IMR-90 (cell line): Measurements from ENCODE around the gene PRKAG1. TPM values are rescaled to one million over a fixed set of nuclear protein-coding genes. Genes with fewer than 3 reads are reported as not detected.

Experiments
- ATAC-seq: fragments of 200-7000 bp; cut with Tn5 transposase; 2 replicates; pipeline ENCODE4 v1.9.1; 2020; ENCODE audit warnings: low read depth, mild to moderate bottlenecking, moderate library complexity
- BruUV-seq: library from RNA; stranded (reverse); fragments of 400-500 nt; replicated peaks from 2 replicates; lab custom pipeline; 2021; lab: Mats Ljungman, UMichigan
- CTCF ChIA-PET: fragments of 300-600 bp; formaldehyde crosslinking; extraction: SDS; loops from one replicate; lab custom pipeline; 2021; ENCODE audit warnings: antibody characterized with exemption; lab: Yijun Ruan, JAX
- POLR2A ChIA-PET: fragments of 300-600 bp; sonication (Branson Sonifier 250); formaldehyde crosslinking; loops from one replicate; lab custom pipeline; 2022; ENCODE audit warnings: antibody characterized with exemption; ENCODE audit not compliant: unreplicated experiment; lab: Charles Lee
- DNase-seq: peaks from one replicate; pipeline ENCODE4 v3.0.0; 2013
- H2AFZ ChIP-seq: replicated peaks from 2 replicates; pipeline ENCODE3; 2013; ENCODE audit warnings: low read length, mild to moderate bottlenecking; ENCODE audit not compliant: poor library complexity
- H2AK5ac ChIP-seq: 2 replicates; pipeline ENCODE4 v1.6.1; 2013; ENCODE audit warnings: low read depth, low read length, inconsistent platforms
- H2AK9ac ChIP-seq: replicated peaks from 2 replicates; pipeline ENCODE3; 2013; ENCODE audit warnings: mild to moderate bottlenecking, low read depth, low read length, moderate library complexity; ENCODE audit not compliant: poor library complexity
- H2BK120ac ChIP-seq: 2 replicates; pipeline ENCODE4 v1.6.1; 2013; ENCODE audit warnings: low read depth, low read length, inconsistent platforms
- H2BK15ac ChIP-seq: 3 replicates; pipeline ENCODE4 v1.6.1; 2013; ENCODE audit warnings: low read depth, low read length, inconsistent platforms
- H2BK20ac ChIP-seq: 2 replicates; pipeline ENCODE4 v1.6.1; 2013; ENCODE audit warnings: low read depth, mild to moderate bottlenecking, inconsistent platforms, low read length, moderate library complexity
- H2BK5ac ChIP-seq: 2 replicates; pipeline ENCODE4 v1.6.1; 2013; ENCODE audit warnings: mild to moderate bottlenecking, low read depth, low read length, inconsistent platforms; ENCODE audit not compliant: poor library complexity, severe bottlenecking
- H3K14ac ChIP-seq: replicated peaks from 2 replicates; pipeline ENCODE4 v1.6.1; 2013; ENCODE audit warnings: low read depth, low read length, inconsistent platforms
- H3K18ac ChIP-seq: 2 replicates; pipeline ENCODE4 v1.6.1; 2013; ENCODE audit warnings: low read depth, low read length, control low read depth
- H3K23ac ChIP-seq: 2 replicates; pipeline ENCODE4 v1.6.1; 2013; ENCODE audit warnings: low read depth, low read length, inconsistent platforms
- H3K27ac ChIP-seq: 2 replicates; pipeline ENCODE4 v1.5.1; 2013; ENCODE audit warnings: mild to moderate bottlenecking, control low read depth, low read length; ENCODE audit not compliant: insufficient read depth
- H3K27me3 ChIP-seq: 2 replicates; pipeline ENCODE4 v1.6.1; 2013; ENCODE audit warnings: low read length; ENCODE audit not compliant: control insufficient read depth, insufficient read depth
- H3K36me3 ChIP-seq: 2 replicates; pipeline ENCODE4 v1.6.1; 2013; ENCODE audit warnings: low read length, mixed read lengths; ENCODE audit not compliant: control insufficient read depth, insufficient read depth
- H3K4ac ChIP-seq: 2 replicates; pipeline ENCODE4 v1.6.1; 2013; ENCODE audit warnings: low read depth, low read length, inconsistent platforms
- H3K4me1 ChIP-seq: 2 replicates; pipeline ENCODE4 v1.6.1; 2013; ENCODE audit warnings: low read length, mixed read lengths; ENCODE audit not compliant: control insufficient read depth, insufficient read depth
- H3K4me2 ChIP-seq: 2 replicates; pipeline ENCODE4 v1.6.1; 2013; ENCODE audit warnings: low read depth, mild to moderate bottlenecking, control low read depth, low read length, moderate library complexity
- H3K4me3 ChIP-seq: 2 replicates; pipeline ENCODE4 v1.5.1; 2013; ENCODE audit warnings: low read depth, mild to moderate bottlenecking, control low read depth, low read length, moderate library complexity; ENCODE audit not compliant: insufficient read depth
- H3K56ac ChIP-seq: 2 replicates; pipeline ENCODE4 v1.6.1; 2013; ENCODE audit warnings: low read length, inconsistent platforms; ENCODE audit not compliant: insufficient read depth; ENCODE audit errors: extremely low read depth
- H3K79me1 ChIP-seq, 2 experiments: 2 replicates each; pipeline ENCODE4 v1.6.1; 2013; ENCODE audit warnings: low read length in 2 of 2, inconsistent platforms in 1 of 2, low read depth in 1 of 2
- H3K9ac ChIP-seq: 2 replicates; pipeline ENCODE4 v1.6.1; 2013; ENCODE audit warnings: low read depth, low read length, control low read depth
- H3K9me1 ChIP-seq: 2 replicates; pipeline ENCODE4 v1.6.1; 2013; ENCODE audit warnings: low read length, inconsistent platforms; ENCODE audit not compliant: insufficient read depth
- H3K9me3 ChIP-seq: 2 replicates; pipeline ENCODE4 v1.6.1; 2013; ENCODE audit warnings: low read length; ENCODE audit not compliant: control insufficient read depth, insufficient read depth
- H4K20me1 ChIP-seq: 2 replicates; pipeline ENCODE4 v1.6.1; 2013; ENCODE audit warnings: low read length, inconsistent platforms; ENCODE audit not compliant: insufficient read depth
- H4K5ac ChIP-seq: 2 replicates; pipeline ENCODE4 v1.6.1; 2013; ENCODE audit warnings: mild to moderate bottlenecking, low read depth, low read length, control low read depth
- H4K8ac ChIP-seq, 2 experiments: 2 replicates each; pipeline ENCODE4 v1.6.1; 2013; ENCODE audit warnings: low read depth in 2 of 2, low read length in 2 of 2, control low read depth in 1 of 2, inconsistent platforms in 1 of 2
- H4K91ac ChIP-seq: 2 replicates; pipeline ENCODE4 v1.6.1; 2013; ENCODE audit warnings: low read depth, low read length, inconsistent platforms; ENCODE audit not compliant: insufficient read depth
- MAFK ChIP-seq: IDR thresholded peaks from 2 replicates; pipeline ENCODE4 v1.6.1; 2012; ENCODE audit warnings: low read depth, low read length, improper control_type of control experiment
- POLR2A ChIP-seq: IDR thresholded peaks from 2 replicates; pipeline ENCODE4 v1.6.1; 2012; ENCODE audit warnings: mild to moderate bottlenecking, low read depth, low read length
- SMC3 ChIP-seq: fragments of 150-350 bp; IDR thresholded peaks from 2 replicates; pipeline ENCODE4 v1.6.1; 2016; ENCODE audit warnings: low read depth, mild to moderate bottlenecking, antibody characterized with exemption, low read length, moderate library complexity
- WGBS, 2 experiments: methylation state at CpG; one replicate each; pipeline versions ENCODE4 v1.1.5 to v1.1.7; 2013; ENCODE audit warnings: missing lambda C conversion rate in 2 of 2; ENCODE audit not compliant: insufficient read length in 1 of 2; ENCODE audit errors: extremely low coverage in 2 of 2; 5-methylcytosine and 5-hydroxymethylcytosine counted together
- dilution Hi-C: fragments of 300-500 bp; cut with HindIII; formaldehyde crosslinking; loops from one replicate; pipeline ENCODE4 v1.14.3; 2018; ENCODE audit warnings: low sequenced_read_pairs; ENCODE audit not compliant: unreplicated experiment
- in situ Hi-C: fragments of 300-500 bp; cut with MboI; formaldehyde crosslinking; loops from 3 replicates; pipeline ENCODE4 v1.14.3; 2019; ENCODE audit warnings: low sequenced_read_pairs, inconsistent platforms, mixed read lengths
- intact Hi-C: fragments of 100-400 bp; cut with micrococcal nuclease; formaldehyde crosslinking; loops from 2 replicates; pipeline ENCODE4 v1.10.0; 2022
- polyA plus RNA-seq, 3 experiments: library from polyadenylated mRNA; depleted of rRNA; stranded (reverse); fragments of >200 nt; gene quantifications; 2 replicates each; pipeline ENCODE4 v1.2.3, GENCODE V29; 2012; ENCODE audit warnings: low replicate concordance in 1 of 3
- total RNA-seq: library from RNA; depleted of rRNA; stranded (reverse); fragments of >200 nt; gene quantifications from 2 replicates; pipeline ENCODE4 v1.2.3, GENCODE V29; 2012

The PRKAG1 gene
- total and polyA plus RNA-seq, 2 of the 4 experiments (the other 2 are of a cell fraction), result 81.1 to 106 TPM

DNA sequence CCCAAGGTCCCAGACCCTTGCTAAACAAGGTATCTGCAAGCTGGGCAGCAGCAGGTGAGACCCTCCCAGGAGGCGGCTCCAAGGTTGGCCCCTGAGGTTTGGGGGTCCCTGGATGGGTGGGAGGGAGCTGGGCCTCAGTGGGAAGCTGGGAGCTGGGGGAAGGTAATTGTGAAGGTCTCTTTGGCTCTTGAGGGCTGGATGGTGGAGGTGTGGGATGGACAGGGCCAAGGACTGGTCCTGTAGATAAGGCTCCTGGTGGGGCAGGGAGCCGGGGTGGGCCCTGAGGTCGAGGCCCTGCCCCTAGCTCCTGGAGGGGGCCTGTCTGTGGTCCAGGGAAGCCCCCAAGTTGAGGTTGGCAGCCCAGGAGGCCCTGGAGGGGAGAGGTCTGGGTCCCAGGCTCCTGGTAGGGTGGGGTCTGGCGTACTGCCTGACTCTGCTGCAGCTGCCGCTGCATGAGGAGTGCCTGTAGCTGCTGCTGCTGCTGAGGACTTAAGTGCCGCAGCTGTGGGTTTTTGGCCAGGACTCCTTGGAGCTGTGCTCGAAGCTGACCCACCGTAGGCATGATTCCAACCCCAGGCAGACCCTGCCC is 13.1 kb upstream of the PRKAG1 start:
- Histone ChIP-seq H3K23ac (no peak overlapping the region), H2BK15ac (no peak overlapping the region), H3K27ac (no peak overlapping the region), H2BK20ac (no peak overlapping the region), H3K9me3 (no peaks in the 10 kb centered on the region), H3K36me3 (peaks cover 85% of the 10 kb centered on the region), H3K14ac (no peak overlapping the region), H3K4ac (no peak overlapping the region), H3K9me1 (no peaks in the 10 kb centered on the region), H2AFZ (no peak overlapping the region), H3K56ac (no peak overlapping the region), H3K9ac (no peak overlapping the region), H3K27me3 (no peaks in the 10 kb centered on the region), H2BK120ac (no peak overlapping the region), H4K91ac (no peak overlapping the region), H4K5ac (no peak overlapping the region), H4K8ac (no peak overlapping the region), H3K4me2 (no peak overlapping the region), H3K18ac (no peak overlapping the region), H2BK5ac (no peak overlapping the region), H3K4me3 (no peak overlapping the region), H3K79me1 (peaks cover 18 to 61% of the 10 kb centered on the region in 2 experiments), H2AK5ac (no peak overlapping the region), H3K4me1 (no peaks in the 10 kb centered on the region), H2AK9ac (no peak overlapping the region), H4K20me1 (peaks cover 19% of the 10 kb centered on the region)
- 65% methylated on average over 6 of the region's 8 CpGs; no CpG with 5 or more reads in 1 of the 2 experiments for WGBS, 2 experiments
- no peak for DNase-seq
- POLR2A ChIA-PET, result no interaction called here
- TF ChIP-seq POLR2A (no peak), MAFK (no peak), SMC3 (no peak)
- no peak for ATAC-seq
- dilution Hi-C loops, result no loop called here
- CTCF ChIA-PET, result no interaction called here
- in situ Hi-C loops, result no loop called here
- intact Hi-C loops, result no loop called here
- no TSS peak for BruUV-seq
